ENCODE measurements around the gene FOXD4L6. TPM values are rescaled to one million over a fixed set of nuclear protein-coding genes. Genes with fewer than 3 reads are reported as not detected.
"Not testable (repeated sequence)": the region's sequence is repeated elsewhere in the genome, so short reads cannot be mapped to it uniquely, and the experiment has no call there.

The FOXD4L6 gene
- not detected in 2 replicates for total RNA-seq

DNA sequence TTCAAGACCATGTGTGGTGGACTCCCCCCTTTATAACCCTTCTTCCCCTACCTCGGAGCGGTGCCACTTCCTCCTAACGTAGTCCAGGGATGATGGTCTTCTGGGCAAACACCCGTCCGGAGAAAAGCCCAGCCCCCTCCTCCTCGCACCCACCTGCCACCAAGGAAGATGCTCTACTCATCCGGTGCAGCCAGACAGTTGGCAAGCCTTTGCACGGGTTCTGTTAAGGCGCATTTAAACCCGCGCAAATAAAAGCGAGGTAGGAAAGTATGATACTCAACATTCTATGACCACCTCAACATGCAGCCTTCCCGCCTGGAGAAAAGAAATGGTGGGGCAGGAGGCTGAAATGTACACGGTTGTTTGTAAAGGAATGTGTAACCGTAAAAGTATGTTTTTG is at the start of gene FOXD4L6:
TSS of gene FOXD4L6 (minus strand) at position 101 of the 400 bp plus-strand sequence. CDS start 298 bp downstream, outside the sequence.
- intact Hi-C loops (cut with micrococcal nuclease): not testable (repeated sequence)

DNA sequence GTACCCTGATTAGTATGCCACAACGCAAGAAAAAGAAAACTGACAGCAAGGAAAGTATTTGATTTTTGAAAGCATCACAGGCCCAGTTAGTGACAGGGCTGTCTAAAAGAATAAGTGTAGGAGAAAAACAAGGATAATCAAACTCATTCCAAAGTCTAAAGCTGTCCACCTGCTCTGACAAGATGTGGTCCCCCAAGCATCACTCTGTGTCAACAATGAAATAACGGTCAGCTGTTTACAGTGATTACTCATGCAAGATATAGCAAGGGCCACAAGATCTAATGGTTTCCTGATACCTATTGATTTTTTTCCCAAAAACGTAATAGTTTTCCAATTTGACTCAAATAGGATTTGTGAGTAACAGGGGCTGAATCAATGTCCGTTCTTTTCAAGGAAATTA is 46.5 kb upstream of the FOXD4L6 start:
- intact Hi-C loops (cut with micrococcal nuclease): not testable (repeated sequence)

DNA sequence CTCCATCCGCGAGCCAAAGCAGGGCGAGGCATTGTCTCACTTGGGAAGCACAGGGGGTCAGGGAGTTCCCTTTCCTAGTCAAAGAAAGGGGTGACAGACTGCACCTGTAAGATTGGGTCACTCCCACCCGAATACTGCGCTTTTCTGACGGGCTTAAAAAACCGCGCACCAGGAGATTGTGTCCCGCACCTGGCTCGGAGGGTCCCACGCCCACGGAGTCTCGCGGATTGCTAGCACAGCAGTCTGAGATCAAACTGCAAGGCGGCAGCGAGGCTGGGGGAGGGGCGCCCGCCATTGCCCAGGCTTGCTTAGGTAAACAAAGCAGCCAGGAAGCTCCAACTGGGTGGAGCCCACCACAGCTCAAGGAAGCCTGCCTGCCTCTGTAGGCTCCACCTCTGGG is 21.6 kb upstream of the FOXD4L6 start:
- intact Hi-C loops (cut with micrococcal nuclease): not testable (repeated sequence)

DNA sequence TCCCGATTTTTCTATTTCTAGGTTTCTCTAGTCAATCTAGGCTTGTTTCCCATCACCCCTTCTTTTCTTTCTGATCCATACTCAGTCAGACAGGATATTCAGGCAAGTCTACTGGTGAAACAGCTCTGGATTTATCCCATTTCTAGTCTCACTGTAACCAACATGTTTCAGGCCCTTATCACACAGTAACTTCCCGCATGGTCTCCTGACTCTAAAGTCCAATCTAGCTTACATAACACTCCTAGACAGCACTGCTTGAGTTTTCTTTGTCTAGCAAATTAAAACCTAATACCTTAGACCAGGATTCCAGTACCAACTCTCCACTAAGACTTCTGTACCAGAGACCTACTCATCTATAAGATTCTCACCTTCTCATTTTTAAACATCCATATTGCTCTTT is 13.4 kb upstream of the FOXD4L6 start:
- intact Hi-C loops (cut with micrococcal nuclease): not testable (repeated sequence)

DNA sequence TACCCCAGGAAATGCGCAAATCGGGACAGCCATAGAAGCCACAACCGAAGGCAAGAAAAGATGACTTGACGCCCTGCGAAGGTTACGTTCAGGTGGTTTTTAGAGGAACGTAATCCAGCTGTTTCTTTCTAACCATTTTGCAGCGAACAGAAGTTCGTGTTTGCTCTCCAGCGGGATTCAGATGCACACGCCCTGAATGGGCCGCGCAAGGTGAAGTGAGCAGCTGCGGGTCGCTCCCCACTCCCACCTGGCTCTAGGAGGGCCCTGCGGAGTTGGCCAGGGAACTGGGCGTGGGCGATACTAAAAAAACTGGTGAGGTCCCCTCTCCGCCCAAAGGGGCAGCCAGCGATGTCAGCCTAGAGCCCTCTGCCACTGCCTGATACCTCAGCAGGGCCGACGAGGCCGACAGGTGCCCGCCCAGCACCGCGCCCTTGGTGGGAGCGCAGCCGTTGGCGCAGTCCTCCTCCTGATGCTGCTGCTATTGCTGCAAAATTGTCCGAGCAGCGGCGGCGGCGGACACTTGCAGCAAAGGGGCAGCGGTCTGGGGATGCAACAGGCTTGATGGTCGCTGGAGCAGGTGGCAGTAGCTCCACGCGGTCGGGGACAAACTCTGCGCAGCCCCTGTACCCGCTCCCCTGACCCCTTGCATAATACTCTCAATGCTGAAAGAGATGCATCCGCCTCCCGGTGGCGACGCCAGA is 1.6 kb downstream of the FOXD4L6 start:
- intact Hi-C loops (cut with micrococcal nuclease): not testable (repeated sequence)

DNA sequence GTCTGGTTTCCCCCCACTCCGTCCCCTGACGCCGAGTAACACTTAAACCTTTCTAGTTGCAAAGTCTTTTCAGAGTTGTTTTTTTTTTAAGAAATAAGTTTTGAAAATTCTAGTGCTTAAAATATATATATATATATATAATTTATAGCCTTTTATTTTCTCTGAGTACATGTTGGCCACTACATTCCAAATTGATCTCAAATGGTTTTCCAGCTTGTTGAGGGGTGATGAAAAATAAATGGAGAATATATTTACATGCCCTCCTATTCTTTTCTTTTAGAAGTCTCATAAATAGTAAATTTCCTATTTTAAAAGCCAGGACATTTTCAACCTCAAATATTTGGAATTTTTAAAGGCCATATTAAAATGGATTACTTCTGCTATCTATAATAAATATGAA is 2.5 kb downstream of the FOXD4L6 start:
- intact Hi-C loops (cut with micrococcal nuclease): not testable (repeated sequence)

DNA sequence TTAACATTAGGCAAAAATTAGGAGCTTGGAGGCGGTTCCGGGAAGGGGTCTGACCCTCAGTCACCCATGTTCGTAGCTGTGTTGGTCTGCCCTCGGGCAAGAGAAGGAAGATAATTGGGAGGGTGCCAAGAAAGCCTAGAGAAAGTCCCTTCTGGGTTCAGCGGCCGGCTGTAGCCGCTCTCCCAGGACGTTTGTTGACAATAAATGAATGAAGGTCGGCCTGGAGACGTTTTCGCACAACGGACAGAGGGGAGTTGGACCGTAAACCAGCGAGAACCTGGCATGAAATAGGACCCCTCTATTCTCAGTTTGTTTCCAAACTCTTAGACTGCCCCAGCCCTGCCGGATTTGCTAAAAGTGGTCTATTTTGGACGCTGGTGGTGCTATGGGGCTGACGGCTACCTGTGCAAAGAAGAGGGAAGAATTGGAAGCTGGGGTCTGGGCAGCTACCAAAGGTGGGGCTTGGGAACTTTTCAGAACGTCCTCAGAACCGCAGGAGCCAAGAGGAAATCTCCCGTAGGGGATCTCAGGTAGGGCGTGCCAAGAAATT is 3.3 kb downstream of the FOXD4L6 start:
- intact Hi-C loops (cut with micrococcal nuclease): not testable (repeated sequence)

DNA sequence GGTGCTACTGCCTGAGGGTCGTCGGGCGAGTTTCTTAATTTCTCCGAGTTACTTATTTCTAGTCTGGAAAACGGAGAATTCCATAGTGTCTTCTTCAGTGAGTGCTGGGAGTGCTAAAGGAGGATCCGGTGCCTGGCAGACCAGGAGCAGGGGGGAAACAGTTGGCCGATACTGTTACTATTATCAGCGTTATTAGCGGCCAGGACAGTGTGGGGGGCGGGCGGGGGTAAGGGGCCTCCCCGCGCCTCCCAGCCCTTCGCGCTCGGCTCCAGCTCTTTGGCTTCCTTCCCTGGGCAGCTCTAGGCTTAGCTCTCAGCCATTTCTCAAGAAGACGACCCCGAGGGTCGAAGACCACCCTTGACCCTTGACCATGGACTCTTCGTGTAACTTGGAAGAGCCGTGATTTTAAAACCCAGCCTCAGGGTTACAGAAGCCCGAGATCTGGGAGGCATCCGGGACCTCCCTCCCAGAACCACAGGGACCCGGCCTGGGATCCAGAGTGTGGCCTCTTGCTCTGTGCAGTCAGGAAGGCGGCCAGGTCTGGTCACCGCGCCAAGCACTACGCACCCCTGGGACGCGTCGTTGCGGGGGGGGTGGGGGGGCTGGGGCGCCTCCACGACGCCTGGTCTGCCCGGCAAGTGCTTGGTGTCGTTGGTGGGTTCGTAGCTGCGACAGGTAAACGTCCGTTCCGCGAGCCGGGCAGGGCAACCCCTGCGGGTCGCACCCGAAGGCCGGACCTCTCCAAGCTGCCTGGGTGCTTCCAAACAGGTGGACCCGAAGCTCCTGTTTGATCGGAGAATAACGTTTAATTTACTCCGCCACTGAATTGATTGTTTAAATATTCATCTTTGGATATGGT is 4.0 kb downstream of the FOXD4L6 start:
- intact Hi-C loops (cut with micrococcal nuclease): not testable (repeated sequence)

DNA sequence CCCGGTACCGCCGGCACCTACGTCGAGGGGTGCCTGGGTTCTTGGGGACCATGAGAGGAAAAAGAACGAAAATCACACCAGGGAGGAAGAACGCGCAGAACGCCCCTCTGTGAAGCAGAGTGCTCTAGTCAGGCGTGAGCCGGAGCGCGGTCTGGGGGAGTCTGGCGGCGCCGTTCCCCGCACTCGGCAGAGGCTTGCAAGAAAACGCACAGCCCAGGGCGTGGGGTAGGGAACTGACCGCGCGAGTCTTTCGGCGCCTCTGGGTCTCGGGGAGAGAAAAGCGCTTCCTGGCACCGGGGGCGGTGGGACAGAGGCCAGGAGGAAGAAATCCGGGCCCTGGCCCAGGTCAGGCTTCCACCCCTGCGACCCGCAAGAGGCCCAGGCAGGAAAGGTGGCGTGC is 4.7 kb downstream of the FOXD4L6 start:
- intact Hi-C loops (cut with micrococcal nuclease): not testable (repeated sequence)

DNA sequence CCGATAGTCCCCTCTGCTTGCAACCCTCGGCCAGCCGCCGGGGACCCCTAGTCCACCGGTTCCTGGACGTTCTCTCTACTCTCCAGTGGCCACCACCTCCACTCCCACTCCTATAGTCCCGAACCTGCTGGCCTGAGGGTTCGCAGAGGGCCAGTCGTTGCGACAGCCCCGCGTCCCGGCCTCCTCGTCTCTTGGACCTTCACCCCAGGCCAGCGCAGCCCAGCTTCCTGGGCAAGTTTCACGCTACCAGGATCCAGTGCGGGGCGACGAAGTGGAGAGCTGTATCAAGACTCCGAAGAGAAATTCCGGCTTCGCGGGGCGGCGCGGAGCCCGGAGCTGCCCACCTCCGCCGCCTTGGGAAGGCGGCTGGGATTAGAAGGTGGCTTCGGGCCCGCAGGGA is 5.1 kb downstream of the FOXD4L6 start:
- intact Hi-C loops (cut with micrococcal nuclease): not testable (repeated sequence)

DNA sequence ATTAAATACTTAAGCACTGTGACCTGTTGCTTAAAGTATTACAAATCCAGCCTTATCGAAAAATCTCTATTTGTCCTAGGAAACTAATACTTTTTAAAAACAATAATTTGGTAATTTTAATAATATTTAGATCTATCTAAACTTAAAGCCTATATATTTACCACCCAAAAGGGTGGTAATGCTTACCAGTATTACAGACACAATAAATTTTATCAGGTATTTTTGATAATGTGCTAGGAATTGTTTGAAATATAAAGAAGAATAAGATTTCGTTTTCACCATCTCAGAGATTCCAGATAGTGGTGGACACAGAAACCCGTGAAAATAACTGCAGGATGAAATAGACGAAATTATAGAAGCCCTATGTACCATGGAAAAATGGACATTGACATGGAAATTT is 7.8 kb downstream of the FOXD4L6 start:
- intact Hi-C loops (cut with micrococcal nuclease): not testable (repeated sequence)

DNA sequence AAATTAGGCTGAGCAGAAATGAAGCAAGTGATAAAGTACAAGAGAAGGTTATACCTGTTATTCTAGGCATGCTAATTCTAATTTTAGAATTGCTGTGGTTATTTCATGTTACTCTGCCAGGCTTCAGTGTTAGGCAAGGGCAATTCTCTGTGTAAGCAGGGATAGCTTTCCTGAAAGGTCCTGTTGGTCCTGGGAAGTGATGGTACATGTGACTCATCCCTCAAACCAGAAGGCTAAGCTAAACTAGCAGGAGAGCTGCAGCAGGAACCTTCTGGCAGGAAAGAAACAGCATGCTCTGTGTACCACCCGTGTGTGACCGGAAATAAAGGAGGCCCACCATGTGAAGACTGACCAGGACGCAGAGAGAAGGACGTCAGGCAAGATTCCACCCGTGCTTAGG is 8.8 kb downstream of the FOXD4L6 start:
- intact Hi-C loops (cut with micrococcal nuclease): not testable (repeated sequence)

DNA sequence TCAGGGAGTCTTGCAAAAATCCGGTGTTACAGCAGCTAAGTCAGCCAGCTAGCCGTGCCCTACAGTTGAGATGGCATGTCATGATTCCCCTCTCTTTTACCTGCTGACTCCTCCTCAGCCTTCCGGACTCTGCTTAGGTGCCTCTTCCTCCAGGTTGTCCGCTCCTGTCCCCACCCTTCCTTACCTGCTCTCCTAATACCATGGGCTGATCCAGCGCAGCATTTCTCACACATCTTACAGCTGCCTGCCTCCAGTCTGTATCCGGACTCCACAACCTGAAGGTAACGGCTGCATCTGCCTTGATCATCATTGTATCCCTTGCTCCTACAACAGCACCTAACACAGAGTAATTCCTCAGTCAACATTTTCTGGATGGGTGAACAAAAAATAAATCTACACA is 9.2 kb downstream of the FOXD4L6 start:
- intact Hi-C loops (cut with micrococcal nuclease): not testable (repeated sequence)

DNA sequence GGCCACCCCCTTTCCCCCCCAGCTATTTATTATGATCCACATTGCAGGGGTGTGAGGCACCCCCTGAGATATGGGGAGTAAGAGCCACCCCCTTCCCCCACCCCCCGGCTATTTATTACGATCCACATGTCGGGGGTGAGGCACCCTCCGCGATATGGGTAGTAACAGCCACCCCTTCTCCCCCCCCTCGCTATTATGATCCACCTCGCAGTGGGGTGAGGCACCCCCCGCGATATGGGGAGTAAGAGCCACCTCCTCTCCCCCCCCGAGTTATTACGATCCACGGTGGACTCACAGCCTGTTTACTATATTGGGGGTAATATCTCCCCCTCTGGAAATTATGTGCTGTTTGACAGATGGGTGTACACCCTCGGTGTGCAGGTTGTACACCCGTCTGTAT is 15.1 kb downstream of the FOXD4L6 start:
- intact Hi-C loops (cut with micrococcal nuclease): not testable (repeated sequence)

DNA sequence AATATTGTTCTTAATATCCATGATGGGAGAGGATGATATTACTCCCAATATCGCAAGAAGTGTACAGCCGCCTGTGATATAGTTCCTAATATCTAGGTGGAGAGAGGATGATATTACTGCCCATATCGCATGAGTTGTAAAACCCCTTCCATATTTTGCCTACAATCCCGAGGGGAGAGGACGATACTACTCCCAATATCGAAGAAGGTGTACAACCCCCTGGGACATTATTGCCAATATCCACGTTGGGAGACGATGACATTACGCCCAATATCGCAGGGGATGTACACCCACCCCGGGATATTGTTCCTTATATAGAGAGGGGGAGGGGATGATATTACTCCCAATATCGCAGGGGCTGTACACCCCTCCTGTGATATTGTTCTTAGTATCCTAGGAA is 17.1 kb downstream of the FOXD4L6 start:
- intact Hi-C loops (cut with micrococcal nuclease): not testable (repeated sequence)

DNA sequence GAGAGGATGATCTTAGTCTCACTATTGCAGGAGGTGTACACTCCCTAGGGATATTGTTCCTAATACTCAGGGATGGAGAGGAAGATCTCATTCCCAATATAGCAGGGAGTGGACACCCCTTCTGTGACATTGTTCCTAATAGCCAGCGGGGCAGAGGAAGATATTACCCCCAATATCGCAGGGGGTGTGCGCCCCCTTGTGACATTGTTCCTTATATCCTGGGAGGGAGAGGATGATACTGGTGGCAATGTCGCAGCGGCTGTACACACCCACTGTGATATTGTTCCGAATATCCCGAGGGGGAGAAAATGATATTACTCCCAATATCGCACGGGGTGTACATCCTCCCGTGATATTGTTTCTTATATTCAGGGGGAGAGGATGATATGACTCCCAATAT is 17.6 kb downstream of the FOXD4L6 start:
- intact Hi-C loops (cut with micrococcal nuclease): not testable (repeated sequence)

DNA sequence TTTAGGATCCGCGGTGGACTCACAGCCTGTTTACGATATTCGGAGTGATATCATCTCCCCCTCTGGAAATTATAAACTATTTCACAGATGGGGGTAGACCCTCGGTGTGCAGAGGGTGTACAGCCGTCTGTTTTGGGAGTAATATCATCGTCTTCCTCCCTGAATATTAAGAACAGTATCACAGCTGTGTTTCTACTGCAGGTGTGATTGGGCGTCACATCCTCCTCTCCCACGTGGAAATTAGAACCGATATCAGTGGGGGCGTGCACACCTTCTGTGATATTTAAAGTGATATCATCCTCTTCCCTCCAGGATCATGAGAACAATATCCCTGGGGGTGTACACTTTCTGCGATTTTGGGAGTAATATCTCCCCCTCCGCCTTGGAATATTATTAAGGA is 19.2 kb downstream of the FOXD4L6 start:
- intact Hi-C loops (cut with micrococcal nuclease): not testable (repeated sequence)

DNA sequence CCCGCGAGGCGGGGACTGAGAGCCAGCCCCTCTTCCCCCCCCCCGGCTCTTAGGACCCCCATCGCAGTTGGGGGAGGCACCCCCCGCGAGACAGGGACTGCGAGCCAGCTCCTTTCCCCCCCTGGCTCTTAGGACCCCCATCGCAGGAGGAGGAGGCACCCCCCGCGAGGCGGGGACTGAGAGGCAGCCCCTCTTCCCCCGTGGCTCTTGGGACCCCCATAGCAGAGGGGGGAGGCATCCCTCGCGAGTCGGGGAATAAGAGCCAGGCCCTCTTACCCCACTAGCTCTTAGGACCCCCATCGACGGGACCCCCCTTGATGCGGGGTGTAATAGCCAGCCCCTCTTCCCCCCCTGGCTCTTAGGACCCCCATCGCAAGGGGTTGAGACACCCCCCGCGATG is 19.7 kb downstream of the FOXD4L6 start:
- intact Hi-C loops (cut with micrococcal nuclease): not testable (repeated sequence)

DNA sequence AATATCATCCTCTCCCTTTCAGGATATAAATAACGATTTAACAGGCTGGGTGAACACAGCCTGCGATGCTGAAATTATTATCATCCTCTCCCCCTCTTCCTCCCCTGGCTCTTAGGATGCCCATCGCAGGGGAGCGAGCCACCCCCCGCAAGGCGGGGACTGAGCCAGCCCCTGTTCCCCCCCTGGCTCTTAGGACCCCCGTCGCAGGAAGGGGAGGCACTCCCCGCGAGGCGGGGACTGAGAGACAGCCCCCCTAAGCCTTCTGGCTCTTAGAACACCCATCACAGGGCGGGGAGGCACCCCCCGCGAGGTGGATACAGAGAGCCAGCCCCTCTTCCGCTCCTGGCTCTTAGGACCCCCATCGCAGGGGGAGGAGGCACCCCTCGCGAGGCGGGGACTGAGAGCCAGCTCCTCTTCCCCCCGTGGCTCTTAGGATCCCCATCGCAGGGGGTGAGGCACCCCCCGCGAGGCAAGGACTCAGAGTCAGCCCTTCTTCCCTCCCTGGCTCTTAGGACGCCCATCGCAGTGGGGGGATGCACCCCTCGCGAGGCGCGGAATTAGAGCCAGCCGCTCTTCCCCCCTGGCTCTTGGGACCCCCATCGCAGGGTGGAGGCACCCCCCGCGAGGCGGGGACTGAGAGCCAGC is 21.9 kb downstream of the FOXD4L6 start:
- intact Hi-C loops (cut with micrococcal nuclease): not testable (repeated sequence)

DNA sequence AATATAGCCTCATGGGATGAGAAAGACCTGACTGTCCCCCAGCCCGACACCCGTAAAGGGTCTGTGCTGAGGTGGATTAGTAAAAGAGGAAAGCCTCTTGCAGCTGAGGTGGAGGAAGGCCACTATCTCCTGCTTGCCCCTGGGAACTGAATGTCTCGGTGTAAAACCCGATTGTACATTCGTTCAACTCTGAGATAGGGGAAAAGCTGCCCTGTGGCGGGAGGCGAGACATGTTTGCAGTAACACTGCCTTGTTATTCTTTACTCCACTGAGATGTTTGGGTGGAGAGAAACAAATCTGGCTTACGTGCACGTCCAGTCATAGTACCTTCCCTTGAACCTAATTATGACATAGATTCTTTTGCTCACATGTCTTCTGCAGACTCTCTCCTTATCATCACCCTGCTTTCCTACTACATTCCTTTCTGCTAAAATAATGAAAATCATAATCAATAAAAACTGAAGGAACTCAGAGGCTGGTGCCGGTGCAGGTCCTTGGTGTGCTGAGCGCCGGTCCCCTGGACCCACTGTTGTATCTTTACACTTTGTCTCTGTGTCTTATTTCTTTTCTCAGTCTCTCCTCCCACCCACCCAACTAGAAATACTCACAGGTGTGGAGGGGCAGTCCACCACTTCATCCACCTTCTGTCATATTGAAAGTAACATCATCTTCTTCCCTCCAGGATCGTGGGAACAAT is 22.8 kb downstream of the FOXD4L6 start:
- intact Hi-C loops (cut with micrococcal nuclease): not testable (repeated sequence)

DNA sequence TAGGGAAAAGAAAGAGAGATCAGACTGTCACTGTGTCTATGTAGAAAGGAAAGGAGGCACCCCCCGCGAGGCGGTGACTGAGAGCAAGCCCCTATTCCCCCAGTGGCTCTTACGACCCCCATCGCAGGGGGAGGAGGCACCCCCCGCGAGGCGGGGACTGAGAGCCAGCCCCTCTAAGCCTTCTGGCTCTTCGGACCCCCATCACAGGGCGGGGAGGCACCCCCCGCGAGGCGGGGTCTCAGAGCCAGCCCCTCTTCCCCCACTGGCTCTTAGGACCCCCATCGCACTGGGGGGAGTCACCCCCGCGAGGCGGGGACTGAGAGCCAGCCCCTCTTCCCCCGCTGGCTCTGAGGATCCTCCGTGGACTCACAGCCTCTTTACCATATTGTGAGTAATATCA is 23.9 kb downstream of the FOXD4L6 start:
- intact Hi-C loops (cut with micrococcal nuclease): not testable (repeated sequence)
